ENCODE results near the gene WDR89.
A peak's percentile ranks its signal among the peaks of the same experiment; 100 is the strongest.
"Not testable (repeated sequence)": the region's sequence is repeated elsewhere in the genome, so short reads cannot be mapped to it uniquely, and the experiment has no call there.

WDR89 gene

DNA sequence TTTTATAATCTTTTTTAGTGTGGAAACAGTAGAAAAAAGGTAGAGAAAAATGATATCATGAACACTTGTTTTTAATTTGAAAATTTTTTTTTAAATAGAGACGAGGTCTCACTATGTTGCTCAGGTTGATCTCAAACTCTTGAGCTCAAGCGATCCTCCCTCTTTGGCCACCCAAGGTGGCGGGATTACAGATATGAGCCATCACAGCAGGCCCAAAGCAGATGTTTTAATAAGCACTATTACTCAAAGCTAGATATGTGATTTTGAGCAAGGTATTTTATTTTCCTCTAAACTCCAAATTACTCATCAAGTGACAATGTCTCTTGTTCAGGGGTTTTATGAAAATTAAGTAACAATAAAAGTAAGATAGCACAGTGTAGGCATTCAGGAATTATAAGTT lies 10.7 kb upstream of the WDR89 start:
- no peak overlapping the region for H3K27ac ChIP-seq (ENCODE audit: low read depth, low read length)
- no peak overlapping the region for H3K9ac ChIP-seq (ENCODE audit: low read length)
- no peaks in the 10 kb centered on the region for H3K4me1 ChIP-seq (ENCODE audit: insufficient read depth, low read length)
- no peaks in the 10 kb centered on the region for H3K36me3 ChIP-seq (ENCODE audit: insufficient read depth, low read length)
- no peak overlapping the region for H3K4me3 ChIP-seq (ENCODE audit: low read depth in 1 of 2, low read length in 2 of 2)
- no peaks in the 10 kb centered on the region for H3K27me3 ChIP-seq (ENCODE audit: control insufficient read depth in 1 of 2, insufficient read depth in 2 of 2, low read length in 2 of 2)
- H3K9me3 ChIP-seq (ENCODE audit: low read length), result no peaks in the 10 kb centered on the region

DNA sequence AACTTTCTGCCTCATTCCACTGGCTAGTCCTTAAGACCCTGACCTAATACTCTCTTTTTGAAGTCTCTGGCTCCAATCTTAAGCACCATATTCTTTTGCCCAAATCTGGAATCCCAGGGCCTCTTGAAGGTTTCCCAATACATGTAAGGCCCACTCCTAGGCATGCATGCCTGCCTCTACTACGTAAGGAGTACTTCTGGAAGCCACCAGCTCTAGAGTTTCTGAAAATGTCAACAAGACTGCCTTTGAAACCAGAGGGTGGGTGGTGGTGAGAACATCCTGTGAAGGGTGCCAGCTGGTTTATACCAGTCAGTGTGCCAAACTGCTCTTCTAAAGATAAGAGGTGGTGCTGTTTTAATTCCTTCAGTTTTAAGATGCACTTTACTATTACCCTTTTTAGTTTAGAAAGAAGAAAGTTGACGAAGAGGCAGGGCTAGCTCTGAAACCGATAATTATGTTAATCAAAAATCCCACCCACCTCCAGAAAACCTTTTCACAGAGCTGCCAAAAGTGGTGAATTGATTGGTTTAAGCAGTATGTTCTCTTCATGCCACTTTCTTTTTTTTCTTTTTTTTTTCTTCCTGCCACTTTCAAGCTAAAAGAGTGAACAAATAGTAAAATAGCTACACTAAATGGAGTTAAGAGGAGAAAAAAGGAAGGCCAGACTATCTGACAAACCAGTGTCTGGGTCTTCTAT lies 8.7 kb upstream of the WDR89 start:
- no peaks in the 10 kb centered on the region for H3K36me3 ChIP-seq (ENCODE audit: insufficient read depth, low read length)
- no peak overlapping the region for H3K9ac ChIP-seq (ENCODE audit: low read length)
- H3K27ac ChIP-seq (ENCODE audit: low read depth, low read length), result no peak overlapping the region

DNA sequence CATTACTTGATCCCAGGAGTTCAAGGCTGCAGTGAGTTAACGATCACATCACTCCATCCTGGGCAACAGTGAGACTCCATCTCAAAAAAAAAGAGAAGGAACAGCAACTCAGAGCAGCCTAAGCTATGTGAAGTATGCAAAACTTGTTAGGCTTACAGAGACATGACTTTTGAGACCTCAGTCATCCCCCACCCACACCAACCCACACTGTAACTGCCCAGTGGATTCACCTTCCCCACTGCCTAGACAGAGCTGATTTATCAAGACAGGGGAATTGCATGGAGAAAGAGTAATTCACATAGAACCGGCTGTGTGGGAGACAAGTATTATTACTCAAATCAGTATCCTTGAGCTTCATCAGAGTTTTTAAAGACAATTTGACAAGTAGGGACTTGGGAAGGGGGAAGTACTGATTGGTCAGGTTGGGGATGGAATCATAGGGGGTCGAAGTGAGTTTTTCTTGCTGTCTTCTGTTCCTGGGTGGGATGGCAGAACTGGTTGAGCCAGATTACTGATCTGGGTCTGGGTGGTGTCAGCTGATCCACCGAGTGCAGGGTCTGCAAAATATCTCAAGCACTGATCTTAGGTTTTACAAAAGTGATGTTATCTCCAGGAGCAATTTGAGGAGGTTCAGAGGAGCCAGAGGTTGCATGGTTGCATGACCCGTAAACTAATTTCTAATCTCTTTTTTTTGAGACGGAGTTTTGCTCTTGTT lies 6.2 kb upstream of the WDR89 start:
- H3K36me3 ChIP-seq (ENCODE audit: insufficient read depth, low read length), result no peaks in the 10 kb centered on the region

More for the DNA sequence above, 8.7 kb upstream of the WDR89 start:
- Histone ChIP-seq H3K4me3 (ENCODE audit: low read depth in 1 of 2, low read length in 2 of 2) (no peak overlapping the region), H3K9me3 (ENCODE audit: low read length) (no peaks in the 10 kb centered on the region), H3K27me3 (ENCODE audit: control insufficient read depth in 1 of 2, insufficient read depth in 2 of 2, low read length in 2 of 2) (no peaks in the 10 kb centered on the region), H3K4me1 (ENCODE audit: insufficient read depth, low read length) (no peaks in the 10 kb centered on the region)

DNA sequence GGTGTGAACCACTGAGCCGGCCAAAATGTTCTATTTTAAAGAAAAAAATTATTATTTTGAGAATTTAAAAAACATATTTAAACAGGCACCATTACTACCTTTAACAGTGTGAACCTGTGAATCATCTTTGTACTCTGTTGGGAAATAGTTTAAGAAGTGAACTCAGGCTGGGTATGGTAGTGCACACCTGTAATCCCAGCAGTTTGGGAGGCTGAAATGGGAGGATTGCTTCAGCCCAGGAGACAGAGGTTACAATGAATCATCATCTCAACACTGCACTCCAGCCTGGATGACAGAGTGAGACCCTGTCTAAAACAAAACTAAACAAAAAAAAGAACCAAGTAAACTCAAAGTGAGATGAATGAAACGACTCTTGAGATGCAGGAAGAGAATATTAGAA lies 3.1 kb upstream of the WDR89 start:
- Histone ChIP-seq H3K4me1 (ENCODE audit: insufficient read depth, low read length) (peaks cover 4% of the 10 kb centered on the region), H3K27ac (ENCODE audit: low read depth, low read length) (no peak overlapping the region), H3K9ac (ENCODE audit: low read length) (no peak overlapping the region), H3K36me3 (ENCODE audit: insufficient read depth, low read length) (no peaks in the 10 kb centered on the region), H3K27me3 (ENCODE audit: control insufficient read depth in 1 of 2, insufficient read depth in 2 of 2, low read length in 2 of 2) (no peaks in the 10 kb centered on the region), H3K9me3 (ENCODE audit: low read length) (no peaks in the 10 kb centered on the region), H3K4me3 (ENCODE audit: low read depth in 1 of 2, low read length in 2 of 2) (no peak overlapping the region)

More for the DNA sequence above, 6.2 kb upstream of the WDR89 start:
- Histone ChIP-seq H3K27ac (ENCODE audit: low read depth, low read length) (no peak overlapping the region), H3K4me3 (ENCODE audit: low read depth in 1 of 2, low read length in 2 of 2) (no peak overlapping the region), H3K9me3 (ENCODE audit: low read length) (no peaks in the 10 kb centered on the region), H3K4me1 (ENCODE audit: insufficient read depth, low read length) (peaks cover under 1% of the 10 kb centered on the region), H3K9ac (ENCODE audit: low read length) (no peak overlapping the region), H3K27me3 (ENCODE audit: control insufficient read depth in 1 of 2, insufficient read depth in 2 of 2, low read length in 2 of 2) (no peaks in the 10 kb centered on the region)

DNA sequence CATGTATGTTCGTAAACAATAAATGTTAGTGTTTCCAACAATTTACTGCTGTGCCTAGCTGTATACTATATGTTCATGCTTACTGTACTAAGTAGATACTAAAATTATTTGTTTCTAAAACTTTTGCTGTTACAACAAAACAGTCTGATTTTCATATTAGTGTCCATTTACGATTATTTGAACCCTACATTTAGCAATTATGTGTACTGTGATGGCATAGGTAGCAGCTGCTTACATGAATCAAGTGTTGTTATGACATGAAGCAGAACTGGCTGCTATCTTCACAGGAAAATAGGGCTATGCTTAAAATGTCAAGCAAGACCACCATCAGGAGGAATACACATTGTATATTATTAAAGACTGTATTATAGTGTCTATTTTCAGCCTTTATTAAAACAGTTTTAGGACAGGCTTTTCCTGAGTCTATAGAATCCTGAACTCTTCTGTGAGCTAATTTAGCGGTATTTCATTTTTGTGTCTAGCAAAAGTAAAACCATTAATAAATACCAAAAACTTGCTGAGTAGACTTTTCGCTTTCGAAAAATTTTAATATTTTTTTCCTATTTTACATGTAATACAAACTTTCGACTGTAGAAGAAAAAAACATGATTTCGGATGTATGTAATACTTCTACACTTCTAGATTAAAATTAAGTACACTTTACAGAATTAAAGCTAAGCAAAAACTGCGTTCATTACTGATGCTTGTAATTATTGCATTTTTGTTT lies 1.1 kb upstream of the WDR89 start:
- Histone ChIP-seq H3K4me3 (ENCODE audit: low read depth in 1 of 2, low read length in 2 of 2) (peak overlapping the region; percentile 86 to 87), H3K9ac (ENCODE audit: low read length) (peak overlapping the region; percentile 72), H3K27me3 (ENCODE audit: control insufficient read depth in 1 of 2, insufficient read depth in 2 of 2, low read length in 2 of 2) (no peaks in the 10 kb centered on the region), H3K4me1 (ENCODE audit: insufficient read depth, low read length) (peaks cover 4% of the 10 kb centered on the region), H3K27ac (ENCODE audit: low read depth, low read length) (peak overlapping the region; percentile 98), H3K36me3 (ENCODE audit: insufficient read depth, low read length) (no peaks in the 10 kb centered on the region), H3K9me3 (ENCODE audit: low read length) (no peaks in the 10 kb centered on the region)

DNA sequence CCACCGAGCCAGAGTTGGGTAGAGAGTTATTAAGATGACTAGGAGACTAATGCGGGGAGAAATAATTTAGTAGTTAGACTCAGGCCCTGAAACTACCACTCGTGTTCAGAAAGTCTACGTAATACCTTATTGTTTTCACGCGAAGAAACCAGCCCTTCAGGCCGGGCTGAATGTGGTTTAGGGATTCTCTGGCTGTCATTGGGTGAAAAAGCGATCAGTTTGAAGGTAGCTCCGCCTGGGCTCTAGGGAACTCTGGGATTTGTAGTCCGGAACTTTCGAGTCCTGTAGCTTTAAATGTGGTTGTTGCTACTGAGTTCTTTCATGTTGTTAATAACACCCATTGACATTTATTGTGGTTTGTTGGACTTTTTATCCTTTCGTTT lies 549 bp upstream of the WDR89 start:
- peak overlapping the region; percentile 86 to 87 for H3K4me3 ChIP-seq (ENCODE audit: low read depth in 1 of 2, low read length in 2 of 2)
- H3K9me3 ChIP-seq (ENCODE audit: low read length), result no peaks in the 10 kb centered on the region
- H3K27ac ChIP-seq (ENCODE audit: low read depth, low read length), result peak overlapping the region; percentile 98

DNA sequence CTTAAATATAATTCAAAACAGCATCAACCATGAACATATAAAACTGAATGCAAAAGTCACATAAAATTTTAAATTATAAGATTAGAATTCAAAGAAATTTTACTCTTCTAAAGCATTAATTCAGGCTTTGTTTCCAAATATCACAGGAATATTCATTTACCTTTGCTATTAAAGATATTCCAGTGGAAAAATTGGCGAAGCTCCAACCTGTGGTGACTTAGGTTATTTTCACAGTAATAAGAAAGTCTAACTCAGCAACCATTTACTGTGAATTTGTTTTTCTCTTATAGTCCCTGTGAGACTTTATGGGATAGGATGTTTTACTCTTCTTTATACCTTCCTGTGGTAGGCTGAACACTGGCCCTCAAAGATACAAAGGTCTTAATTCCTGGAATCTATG lies 3.2 kb downstream of the WDR89 start:
- Histone ChIP-seq H3K27me3 (ENCODE audit: control insufficient read depth in 1 of 2, insufficient read depth in 2 of 2, low read length in 2 of 2) (no peaks in the 10 kb centered on the region), H3K9me3 (ENCODE audit: low read length) (no peaks in the 10 kb centered on the region), H3K27ac (ENCODE audit: low read depth, low read length) (no peak overlapping the region), H3K36me3 (ENCODE audit: insufficient read depth, low read length) (no peaks in the 10 kb centered on the region), H3K4me1 (ENCODE audit: insufficient read depth, low read length) (peaks cover 4% of the 10 kb centered on the region), H3K9ac (ENCODE audit: low read length) (no peak overlapping the region), H3K4me3 (ENCODE audit: low read depth in 1 of 2, low read length in 2 of 2) (no peak overlapping the region)

More for the DNA sequence above, 549 bp upstream of the WDR89 start:
- Histone ChIP-seq H3K36me3 (ENCODE audit: insufficient read depth, low read length) (no peaks in the 10 kb centered on the region), H3K9ac (ENCODE audit: low read length) (peak overlapping the region; percentile 72), H3K27me3 (ENCODE audit: control insufficient read depth in 1 of 2, insufficient read depth in 2 of 2, low read length in 2 of 2) (no peaks in the 10 kb centered on the region), H3K4me1 (ENCODE audit: insufficient read depth, low read length) (peaks cover 4% of the 10 kb centered on the region)

DNA sequence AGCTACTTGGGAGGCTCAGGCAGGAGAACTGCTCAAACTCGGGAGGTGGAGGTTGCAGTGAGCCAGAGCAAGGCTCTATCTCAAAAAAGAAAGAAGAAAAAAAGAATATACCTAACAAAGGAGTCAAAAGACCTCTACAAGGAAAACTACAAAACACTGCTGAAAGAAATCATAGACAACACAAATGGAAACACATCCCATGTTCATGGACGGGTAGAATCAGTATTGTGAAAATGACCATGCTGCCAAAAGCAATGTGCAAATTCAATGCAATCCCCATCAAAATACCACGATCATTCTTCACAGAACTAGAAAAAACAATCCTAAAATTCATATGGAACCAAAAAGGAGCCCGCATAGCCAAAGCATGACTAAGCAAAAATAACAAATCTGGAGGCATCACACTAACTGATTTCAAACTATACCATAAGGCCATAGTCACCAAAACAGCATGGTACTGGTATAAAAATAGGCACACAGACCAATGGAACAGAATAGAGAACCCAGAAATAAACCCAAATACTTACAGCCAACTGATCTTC lies 5.5 kb downstream of the WDR89 start:
- H3K4me1 ChIP-seq (ENCODE audit: insufficient read depth, low read length); H3K36me3 ChIP-seq (ENCODE audit: insufficient read depth, low read length); H3K27ac ChIP-seq (ENCODE audit: low read depth, low read length): not testable (repeated sequence)

DNA sequence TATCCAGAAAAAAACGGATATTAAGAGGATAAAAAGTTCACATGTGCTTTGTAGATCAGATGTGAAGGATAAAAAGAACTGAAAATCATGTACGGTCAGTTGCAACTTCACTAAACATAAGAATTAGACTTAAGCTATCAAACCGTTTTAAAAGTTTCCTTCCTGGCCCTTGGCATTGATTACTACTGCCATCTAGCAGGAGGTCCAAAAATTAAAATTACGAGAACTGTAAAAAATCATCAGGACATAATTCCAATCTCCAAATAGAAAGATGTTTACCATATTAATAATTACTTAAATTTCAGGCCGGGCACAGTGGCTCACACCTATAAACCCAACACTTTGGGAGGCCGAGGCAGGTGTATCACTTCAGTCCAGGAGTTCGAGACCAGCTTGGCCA lies 7.9 kb downstream of the WDR89 start:
- Histone ChIP-seq H3K4me1 (ENCODE audit: insufficient read depth, low read length) (no peaks in the 10 kb centered on the region), H3K4me3 (ENCODE audit: low read depth in 1 of 2, low read length in 2 of 2) (no peak overlapping the region), H3K9me3 (ENCODE audit: low read length) (no peaks in the 10 kb centered on the region), H3K27ac (ENCODE audit: low read depth, low read length) (no peak overlapping the region), H3K27me3 (ENCODE audit: control insufficient read depth in 1 of 2, insufficient read depth in 2 of 2, low read length in 2 of 2) (no peaks in the 10 kb centered on the region), H3K36me3 (ENCODE audit: insufficient read depth, low read length) (no peaks in the 10 kb centered on the region), H3K9ac (ENCODE audit: low read length) (no peak overlapping the region)

More for the DNA sequence above, 5.5 kb downstream of the WDR89 start:
- H3K9me3 ChIP-seq (ENCODE audit: low read length); H3K27me3 ChIP-seq (ENCODE audit: control insufficient read depth in 1 of 2, insufficient read depth in 2 of 2, low read length in 2 of 2); H3K4me3 ChIP-seq (ENCODE audit: low read depth in 1 of 2, low read length in 2 of 2); H3K9ac ChIP-seq (ENCODE audit: low read length): not testable (repeated sequence)

DNA sequence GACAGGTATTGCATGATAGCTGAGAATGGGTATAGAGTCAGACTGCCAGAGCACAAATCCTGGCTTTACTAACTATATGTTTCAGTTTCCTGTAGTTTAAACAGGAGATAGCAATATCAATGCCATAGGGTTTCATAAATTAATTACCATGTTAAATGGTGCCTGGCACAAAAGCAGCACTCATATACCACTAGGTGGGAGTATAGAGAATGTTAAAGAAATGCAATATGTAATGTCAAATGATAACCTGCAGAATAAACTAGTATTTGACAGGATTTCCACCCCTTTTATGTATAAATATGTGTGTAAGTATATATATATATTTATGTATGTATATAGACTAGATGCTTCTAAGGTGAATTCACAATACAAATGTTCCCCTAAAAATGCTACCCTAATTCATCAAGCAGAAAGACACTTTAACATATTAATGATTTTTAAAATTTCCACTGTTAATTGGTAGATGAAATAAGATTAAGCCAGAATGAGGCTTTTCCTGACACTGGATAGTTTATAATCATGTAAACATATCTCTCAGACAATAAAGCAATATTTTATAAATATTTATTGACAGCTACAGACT lies 8.6 kb downstream of the WDR89 start:
- Histone ChIP-seq H3K9me3 (ENCODE audit: low read length) (no peaks in the 10 kb centered on the region), H3K27ac (ENCODE audit: low read depth, low read length) (no peak overlapping the region), H3K4me3 (ENCODE audit: low read depth in 1 of 2, low read length in 2 of 2) (no peak overlapping the region), H3K4me1 (ENCODE audit: insufficient read depth, low read length) (no peaks in the 10 kb centered on the region), H3K27me3 (ENCODE audit: control insufficient read depth in 1 of 2, insufficient read depth in 2 of 2, low read length in 2 of 2) (no peaks in the 10 kb centered on the region), H3K9ac (ENCODE audit: low read length) (no peak overlapping the region), H3K36me3 (ENCODE audit: insufficient read depth, low read length) (no peaks in the 10 kb centered on the region)

DNA sequence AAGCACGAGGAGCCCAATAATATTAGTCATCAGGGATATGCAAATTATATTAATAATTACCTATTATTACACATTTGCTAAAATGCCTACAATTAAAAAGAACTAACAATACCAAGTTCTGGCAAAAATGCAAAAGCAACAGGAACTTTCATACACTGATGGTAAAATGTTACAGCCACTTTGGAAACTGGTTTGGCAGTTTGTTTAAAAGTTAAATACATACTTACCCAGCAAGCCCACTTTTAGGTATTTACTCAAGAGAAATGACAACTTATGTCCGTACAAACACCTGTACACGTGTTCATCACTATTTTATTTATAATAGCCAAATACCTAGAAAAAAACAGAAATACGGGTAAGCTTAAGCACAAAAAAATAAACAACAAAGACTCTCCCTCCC lies 17.0 kb downstream of the WDR89 start:
- Histone ChIP-seq H3K4me1 (ENCODE audit: insufficient read depth, low read length) (no peaks in the 10 kb centered on the region), H3K36me3 (ENCODE audit: insufficient read depth, low read length) (peaks cover 3% of the 10 kb centered on the region), H3K9ac (ENCODE audit: low read length) (no peak overlapping the region), H3K4me3 (ENCODE audit: low read depth in 1 of 2, low read length in 2 of 2) (no peak overlapping the region), H3K9me3 (ENCODE audit: low read length) (no peaks in the 10 kb centered on the region), H3K27me3 (ENCODE audit: control insufficient read depth in 1 of 2, insufficient read depth in 2 of 2, low read length in 2 of 2) (no peaks in the 10 kb centered on the region), H3K27ac (ENCODE audit: low read depth, low read length) (no peak overlapping the region)
